ENCODE data around the gene PARP6. TPM values are rescaled to one million over a fixed set of nuclear protein-coding genes. Genes with fewer than 3 reads are reported as not detected.

PARP6 gene
- total RNA-seq, 1 experiment from 2014 or later: 41.9 TPM

DNA sequence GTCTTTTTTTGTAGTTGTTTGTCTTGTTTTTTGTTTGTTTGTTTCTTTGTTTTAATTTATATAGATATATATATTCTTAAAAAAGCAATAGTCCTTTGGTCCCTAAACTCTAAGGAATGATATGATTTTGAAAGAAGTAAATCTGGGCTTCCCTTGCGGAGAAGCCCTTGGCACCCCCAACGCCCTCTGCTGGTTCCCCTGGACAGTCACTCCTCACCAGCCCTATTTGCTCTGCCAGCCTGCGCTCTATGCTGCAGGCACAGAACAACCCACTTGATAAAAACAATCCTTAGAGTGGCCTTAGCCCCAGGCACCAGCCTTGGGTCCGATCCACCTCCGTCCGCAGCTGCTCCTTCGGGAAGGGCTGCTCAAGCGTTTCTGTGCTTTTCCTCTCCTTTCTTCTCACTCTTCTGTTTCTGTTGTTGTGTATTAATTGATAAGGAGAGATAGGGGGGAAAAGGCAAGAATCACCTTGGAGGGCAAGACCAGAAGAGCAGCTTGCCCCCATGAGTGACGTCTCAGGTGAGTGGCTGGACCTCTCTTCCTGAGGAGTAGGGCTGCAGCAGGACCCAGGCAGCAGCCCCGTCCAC is 13.7 kb upstream of the PARP6 start (continued):
- TF ChIP-seq ZNF232 (CRISPR knock-in tag; IDR thresholded peaks at IDR 0.05): no peak
- TF ChIP-seq SOX15 (CRISPR knock-in tag; IDR thresholded peaks at IDR 0.05): no peak
- no peak for TF ChIP-seq MYBL2 (CRISPR knock-in tag; IDR thresholded peaks at IDR 0.05)

- CTCF ChIA-PET: interaction anchor here (0.6 to 2.3 kb wide), 18 partner anchors 9 to 542 kb away, joined by 3 to 12 read pairs (median 4); no protein-coding TSS in a partner anchor
- no peaks in the 10 kb centered on the region for H3K4me1 Mint-ChIP-seq
- POLR2A ChIA-PET: no interaction called here
- H3K9me3 Mint-ChIP-seq: no peaks in the 10 kb centered on the region
- H3K4me3 Mint-ChIP-seq: no peak overlapping the region
- no peak overlapping the region for H3K27ac Mint-ChIP-seq
- peak; percentile 69 for DNase-seq (ENCODE audit: low spot score)
- H3K36me3 Mint-ChIP-seq: no peaks in the 10 kb centered on the region
- H3K27me3 Mint-ChIP-seq (ENCODE audit: low read depth): peaks cover 22% of the 10 kb centered on the region
- peak; percentile 6; the same call in 1 of the 2 replicates for TF ChIP-seq CTCF (IDR thresholded peaks at IDR 0.05)
- no peak for TF ChIP-seq ESRRA (CRISPR knock-in tag; IDR thresholded peaks at IDR 0.05; ENCODE audit: borderline replicate concordance)
- TF ChIP-seq ZBTB21 (CRISPR knock-in tag; IDR thresholded peaks at IDR 0.05; ENCODE audit: borderline replicate concordance): no peak
- no peak for TF ChIP-seq TEAD4 (CRISPR knock-in tag; IDR thresholded peaks at IDR 0.05)
- TF ChIP-seq ZNF121 (CRISPR knock-in tag; IDR thresholded peaks at IDR 0.05): no peak
- no peak for TF ChIP-seq CREB1 (CRISPR knock-in tag; IDR thresholded peaks at IDR 0.05)
- peak; percentile 82 for ATAC-seq
Measured at GRCh38 chr15:72285402-72285801, 13.0 kb upstream of the PARP6 start.

GRCh38 chr15:72284781-72285180 is 12.4 kb upstream of the PARP6 start:
- Mint-ChIP-seq H3K4me3 (no peak overlapping the region), H3K27ac (no peak overlapping the region), H3K4me1 (no peaks in the 10 kb centered on the region), H3K36me3 (no peaks in the 10 kb centered on the region), H3K9me3 (no peaks in the 10 kb centered on the region), H3K27me3 (ENCODE audit: low read depth) (peaks cover 28% of the 10 kb centered on the region)
- no peak for TF ChIP-seq ZNF396 (CRISPR knock-in tag; IDR thresholded peaks at IDR 0.05; ENCODE audit: borderline replicate concordance)
- TF ChIP-seq ZMAT4 (CRISPR knock-in tag; IDR thresholded peaks at IDR 0.05): no peak
- no peak for TF ChIP-seq EMX1 (CRISPR knock-in tag; IDR thresholded peaks at IDR 0.05)
- TF ChIP-seq USF2 (CRISPR knock-in tag; IDR thresholded peaks at IDR 0.05): no peak
- no peak for TF ChIP-seq ZNF423 (CRISPR knock-in tag; IDR thresholded peaks at IDR 0.05)
- no peak for DNase-seq (ENCODE audit: low spot score)
- no peak for ATAC-seq
- CTCF ChIA-PET: interaction anchor here (0.6 to 2.3 kb wide), 16 partner anchors 8 to 541 kb away, joined by 3 to 12 read pairs (median 4); no protein-coding TSS in a partner anchor
- POLR2A ChIA-PET: no interaction called here

DNA sequence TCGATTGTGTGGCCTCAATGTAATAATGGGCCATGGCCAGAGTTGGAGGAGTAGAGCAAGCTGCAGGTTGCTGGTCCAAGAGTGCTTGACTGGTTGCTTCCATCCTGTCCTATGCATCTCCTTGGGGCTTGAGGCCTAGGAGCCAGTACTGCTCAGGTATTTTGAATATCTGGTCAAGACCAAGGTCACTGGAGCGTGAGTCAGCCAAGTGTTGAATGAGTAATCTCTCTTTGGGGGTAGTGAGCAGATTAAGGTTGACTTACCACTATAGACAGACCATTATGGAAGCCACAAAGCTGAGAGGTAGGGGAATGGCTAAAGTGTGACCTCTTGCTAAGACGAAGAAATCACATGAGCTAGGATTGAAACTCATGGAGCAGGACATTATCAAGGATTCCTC is 9.4 kb upstream of the PARP6 start:
- peaks cover 47% of the 10 kb centered on the region for H3K27me3 Mint-ChIP-seq (ENCODE audit: low read depth)
- ATAC-seq (no peak), DNase-seq (ENCODE audit: low spot score) (no peak)
- TF ChIP-seq SMAD3 (CRISPR knock-in tag; IDR thresholded peaks at IDR 0.05; ENCODE audit: borderline replicate concordance): no peak
- TF ChIP-seq, protein P1, sequence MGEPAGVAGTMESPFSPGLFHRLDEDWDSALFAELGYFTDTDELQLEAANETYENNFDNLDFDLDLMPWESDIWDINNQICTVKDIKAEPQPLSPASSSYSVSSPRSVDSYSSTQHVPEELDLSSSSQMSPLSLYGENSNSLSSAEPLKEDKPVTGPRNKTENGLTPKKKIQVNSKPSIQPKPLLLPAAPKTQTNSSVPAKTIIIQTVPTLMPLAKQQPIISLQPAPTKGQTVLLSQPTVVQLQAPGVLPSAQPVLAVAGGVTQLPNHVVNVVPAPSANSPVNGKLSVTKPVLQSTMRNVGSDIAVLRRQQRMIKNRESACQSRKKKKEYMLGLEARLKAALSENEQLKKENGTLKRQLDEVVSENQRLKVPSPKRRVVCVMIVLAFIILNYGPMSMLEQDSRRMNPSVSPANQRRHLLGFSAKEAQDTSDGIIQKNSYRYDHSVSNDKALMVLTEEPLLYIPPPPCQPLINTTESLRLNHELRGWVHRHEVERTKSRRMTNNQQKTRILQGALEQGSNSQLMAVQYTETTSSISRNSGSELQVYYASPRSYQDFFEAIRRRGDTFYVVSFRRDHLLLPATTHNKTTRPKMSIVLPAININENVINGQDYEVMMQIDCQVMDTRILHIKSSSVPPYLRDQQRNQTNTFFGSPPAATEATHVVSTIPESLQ (CRISPR knock-in tag; IDR thresholded peaks at IDR 0.05): no peak
- TF ChIP-seq, protein P2, sequence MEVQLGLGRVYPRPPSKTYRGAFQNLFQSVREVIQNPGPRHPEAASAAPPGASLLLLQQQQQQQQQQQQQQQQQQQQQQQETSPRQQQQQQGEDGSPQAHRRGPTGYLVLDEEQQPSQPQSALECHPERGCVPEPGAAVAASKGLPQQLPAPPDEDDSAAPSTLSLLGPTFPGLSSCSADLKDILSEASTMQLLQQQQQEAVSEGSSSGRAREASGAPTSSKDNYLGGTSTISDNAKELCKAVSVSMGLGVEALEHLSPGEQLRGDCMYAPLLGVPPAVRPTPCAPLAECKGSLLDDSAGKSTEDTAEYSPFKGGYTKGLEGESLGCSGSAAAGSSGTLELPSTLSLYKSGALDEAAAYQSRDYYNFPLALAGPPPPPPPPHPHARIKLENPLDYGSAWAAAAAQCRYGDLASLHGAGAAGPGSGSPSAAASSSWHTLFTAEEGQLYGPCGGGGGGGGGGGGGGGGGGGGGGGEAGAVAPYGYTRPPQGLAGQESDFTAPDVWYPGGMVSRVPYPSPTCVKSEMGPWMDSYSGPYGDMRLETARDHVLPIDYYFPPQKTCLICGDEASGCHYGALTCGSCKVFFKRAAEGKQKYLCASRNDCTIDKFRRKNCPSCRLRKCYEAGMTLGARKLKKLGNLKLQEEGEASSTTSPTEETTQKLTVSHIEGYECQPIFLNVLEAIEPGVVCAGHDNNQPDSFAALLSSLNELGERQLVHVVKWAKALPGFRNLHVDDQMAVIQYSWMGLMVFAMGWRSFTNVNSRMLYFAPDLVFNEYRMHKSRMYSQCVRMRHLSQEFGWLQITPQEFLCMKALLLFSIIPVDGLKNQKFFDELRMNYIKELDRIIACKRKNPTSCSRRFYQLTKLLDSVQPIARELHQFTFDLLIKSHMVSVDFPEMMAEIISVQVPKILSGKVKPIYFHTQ (CRISPR knock-in tag; IDR thresholded peaks at IDR 0.05): no peak
- H3K27ac Mint-ChIP-seq: no peak overlapping the region
- ChIA-PET POLR2A (no interaction called here), CTCF (no interaction called here)
- H3K36me3 Mint-ChIP-seq: no peaks in the 10 kb centered on the region
- H3K4me3 Mint-ChIP-seq: no peak overlapping the region
- no peaks in the 10 kb centered on the region for H3K4me1 Mint-ChIP-seq
- no peaks in the 10 kb centered on the region for H3K9me3 Mint-ChIP-seq
